HG03159 (cell line): Measurements from ENCODE around the gene TOX3.

Experiments
- ATAC-seq: cut with Tn5 transposase; IDR thresholded peaks from one replicate; pipeline ENCODE4 v1.9.1; 2021; ENCODE audit warnings: mild to moderate bottlenecking, moderate library complexity; ENCODE audit not compliant: unreplicated experiment

TOX3 gene

DNA sequence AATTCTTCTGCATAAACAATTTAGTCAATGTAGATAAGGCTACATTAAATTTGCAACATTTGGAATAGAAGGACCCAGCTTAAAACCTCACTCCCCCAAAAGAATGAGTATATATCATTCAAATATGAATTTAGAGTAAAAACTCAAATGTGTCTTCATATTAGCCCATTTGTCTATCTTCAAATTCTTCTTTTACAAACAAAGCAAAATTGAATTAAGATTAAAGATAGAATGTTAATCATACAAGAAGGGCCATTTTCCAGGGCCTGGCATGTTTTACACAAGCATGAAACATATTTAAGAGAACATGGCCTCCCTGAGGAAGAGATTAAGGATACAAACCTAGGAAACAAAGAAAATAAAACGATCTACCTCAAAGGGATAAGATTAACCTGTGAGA, 8.4 kb downstream of the TOX3 start:
- no peak for ATAC-seq

GRCh38 chr16:52537516-52537915, 9.4 kb downstream of the TOX3 start:
- ATAC-seq: no peak

DNA sequence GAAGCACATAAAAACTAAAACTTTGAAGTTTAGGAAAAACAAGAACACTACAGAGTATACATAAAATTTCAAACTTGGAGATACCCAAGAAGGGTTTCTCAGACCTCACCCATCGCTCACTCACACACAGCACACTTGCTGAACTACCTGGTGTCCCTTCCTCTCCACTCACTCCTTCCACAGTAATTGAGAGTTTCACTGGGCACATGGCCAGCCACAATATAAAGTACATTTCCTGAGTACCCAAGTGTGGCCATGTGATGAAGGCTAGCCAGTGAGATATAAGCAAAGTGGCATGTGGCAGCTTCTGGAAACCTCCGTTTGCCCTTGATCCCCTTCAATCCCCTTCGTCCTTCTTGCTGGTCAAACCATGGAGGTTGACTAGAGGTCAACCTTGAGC, 11.9 kb downstream of the TOX3 start:
- no peak for ATAC-seq

DNA sequence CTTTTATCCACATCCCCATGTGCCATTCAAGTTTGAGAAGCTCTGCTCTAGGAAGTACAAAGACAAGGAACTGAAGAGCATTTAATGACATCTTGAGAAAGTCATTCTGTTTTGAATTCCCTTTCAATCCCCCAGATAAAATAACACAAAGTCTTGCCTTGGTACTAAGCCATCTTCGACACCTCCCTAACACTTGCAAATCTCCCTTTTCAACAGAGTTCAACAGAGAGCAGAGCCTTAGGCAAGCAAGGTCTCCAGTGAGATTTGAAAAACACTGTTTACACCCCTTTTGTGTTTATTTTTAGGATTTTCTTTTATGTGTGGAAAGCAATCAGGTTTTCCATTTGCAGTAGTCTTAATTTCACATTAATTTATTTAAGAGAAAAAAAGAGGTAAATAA, 13.6 kb downstream of the TOX3 start:
- ATAC-seq: no peak

DNA sequence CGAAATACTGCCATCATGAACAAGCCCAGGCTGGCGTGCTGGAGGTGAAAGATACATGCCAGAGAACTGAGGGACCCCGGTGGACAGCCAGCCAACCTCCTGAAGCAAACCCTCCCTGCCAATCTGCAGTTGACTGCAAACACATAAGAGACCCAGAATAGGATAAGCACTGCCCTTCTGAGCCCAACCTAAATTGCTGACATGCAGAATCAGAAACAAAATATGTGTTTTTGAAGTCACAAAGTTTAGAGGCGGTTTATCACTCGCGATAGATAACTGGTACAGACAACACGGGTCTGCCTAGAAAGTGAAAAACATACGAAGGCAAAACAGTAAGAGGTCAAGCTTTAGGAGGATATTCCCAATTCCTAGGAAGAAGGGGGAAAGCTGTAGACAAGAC, 14.6 kb downstream of the TOX3 start:
- no peak for ATAC-seq

- ATAC-seq: no peak
These were observed 17.7 kb downstream of the TOX3 start for GRCh38 chr16:52529226-52529625.

DNA sequence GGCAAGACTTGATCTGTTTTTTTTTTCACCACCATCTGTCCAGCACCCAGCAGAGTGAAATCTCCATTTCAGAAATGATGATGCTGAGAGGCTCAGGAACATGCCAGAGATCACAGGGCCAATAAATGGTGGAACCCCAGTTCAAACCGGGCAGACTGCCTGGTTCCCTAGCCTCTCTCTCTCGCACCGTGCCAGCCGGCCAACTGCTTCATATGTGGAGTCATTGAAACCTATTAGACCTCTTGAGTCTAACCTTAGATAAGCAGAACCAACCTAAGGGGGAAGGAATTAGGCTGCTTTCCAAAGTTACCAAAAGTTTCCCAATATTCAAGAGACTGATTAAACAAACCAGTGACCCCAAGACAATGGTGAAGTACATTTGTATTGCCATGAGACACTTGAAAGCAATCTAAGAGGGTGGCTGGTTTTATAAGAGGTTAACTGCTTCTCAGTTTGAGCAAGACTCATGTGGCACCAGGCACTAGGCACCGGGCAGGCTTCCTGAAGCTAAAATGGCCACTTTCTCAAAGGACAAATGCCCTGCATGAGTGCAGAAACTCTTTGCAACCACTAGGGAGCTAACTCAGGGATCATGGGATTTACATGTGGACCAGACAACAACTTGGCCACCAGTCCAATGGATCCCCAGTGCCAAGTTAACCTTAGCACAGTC, 18.4 kb downstream of the TOX3 start:
- no peak for ATAC-seq

DNA sequence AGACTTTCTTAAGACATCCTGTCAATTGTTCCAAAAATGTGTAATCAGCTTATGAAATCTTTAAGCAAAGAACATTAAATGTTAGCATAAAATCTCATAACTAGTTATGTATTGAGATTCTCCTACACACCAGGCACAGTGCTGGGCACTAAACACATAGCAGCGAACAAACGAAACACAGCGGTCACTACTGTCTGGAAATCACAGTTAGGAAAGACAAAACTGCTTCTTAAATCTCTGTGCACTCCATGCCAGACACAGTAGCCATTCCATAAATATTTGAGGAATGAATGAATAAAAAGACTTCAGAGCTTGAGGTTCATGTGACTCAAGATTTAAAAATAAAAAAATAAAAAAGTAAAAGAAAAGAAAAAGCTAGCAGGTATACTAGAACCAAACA, 20.1 kb downstream of the TOX3 start:
- ATAC-seq: no peak

DNA sequence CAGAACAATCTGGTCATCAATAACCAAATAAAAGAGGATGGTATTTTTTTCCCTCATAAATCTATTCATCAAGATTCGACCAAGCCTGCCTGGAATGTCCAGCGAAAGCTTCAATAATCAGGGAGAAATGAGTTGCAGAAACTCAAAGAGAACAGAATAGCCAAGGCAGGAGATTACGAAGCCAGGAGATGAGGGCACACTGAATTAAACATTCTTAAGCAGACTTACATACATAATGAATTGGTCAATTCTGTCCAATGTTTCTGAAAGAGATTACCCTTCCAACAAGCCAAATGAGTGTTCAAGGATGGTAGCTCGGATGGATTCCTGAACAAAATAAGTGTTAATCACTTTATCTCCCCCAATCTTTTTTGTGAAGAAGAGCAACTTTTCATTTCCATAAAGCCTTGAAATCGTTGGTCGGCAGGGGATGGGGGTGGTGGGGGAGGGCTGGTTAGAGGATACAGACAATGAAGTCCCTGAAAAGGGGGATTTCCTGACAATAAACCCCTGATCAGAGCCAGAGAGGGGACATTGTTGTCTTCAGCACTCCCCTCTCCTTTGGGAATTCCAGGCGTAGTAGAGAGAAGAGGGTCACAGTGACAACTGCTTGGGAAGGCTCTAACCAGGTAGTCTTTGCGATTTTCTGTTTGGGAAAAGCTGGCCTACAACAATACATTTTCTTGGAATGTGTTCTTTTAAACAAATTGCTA, 20.7 kb downstream of the TOX3 start:
- no peak for ATAC-seq

DNA sequence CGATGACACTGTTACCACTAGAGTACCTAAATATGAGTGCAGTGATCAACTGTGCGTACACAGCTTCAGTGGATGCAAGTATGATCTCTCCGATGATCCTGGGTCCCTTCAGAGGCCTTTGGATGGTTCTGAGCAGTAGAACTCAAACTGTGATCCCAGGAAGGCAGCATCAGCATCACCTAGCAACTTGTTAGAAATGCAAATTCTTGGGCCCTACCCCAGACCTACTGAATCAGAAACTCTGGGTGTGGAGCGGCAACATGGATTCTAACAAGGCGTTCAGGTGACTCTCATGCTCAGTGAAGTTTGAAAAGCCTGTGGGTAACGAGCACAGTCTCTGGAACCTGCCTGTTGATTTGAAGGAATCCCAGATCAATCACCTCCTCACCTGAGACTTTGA, 25.4 kb downstream of the TOX3 start:
- ATAC-seq: no peak

- no peak for ATAC-seq
These were observed 28.1 kb downstream of the TOX3 start for GRCh38 chr16:52518884-52519283.

GRCh38 chr16:52515068-52515671, 31.8 kb downstream of the TOX3 start:
- ATAC-seq: no peak

DNA sequence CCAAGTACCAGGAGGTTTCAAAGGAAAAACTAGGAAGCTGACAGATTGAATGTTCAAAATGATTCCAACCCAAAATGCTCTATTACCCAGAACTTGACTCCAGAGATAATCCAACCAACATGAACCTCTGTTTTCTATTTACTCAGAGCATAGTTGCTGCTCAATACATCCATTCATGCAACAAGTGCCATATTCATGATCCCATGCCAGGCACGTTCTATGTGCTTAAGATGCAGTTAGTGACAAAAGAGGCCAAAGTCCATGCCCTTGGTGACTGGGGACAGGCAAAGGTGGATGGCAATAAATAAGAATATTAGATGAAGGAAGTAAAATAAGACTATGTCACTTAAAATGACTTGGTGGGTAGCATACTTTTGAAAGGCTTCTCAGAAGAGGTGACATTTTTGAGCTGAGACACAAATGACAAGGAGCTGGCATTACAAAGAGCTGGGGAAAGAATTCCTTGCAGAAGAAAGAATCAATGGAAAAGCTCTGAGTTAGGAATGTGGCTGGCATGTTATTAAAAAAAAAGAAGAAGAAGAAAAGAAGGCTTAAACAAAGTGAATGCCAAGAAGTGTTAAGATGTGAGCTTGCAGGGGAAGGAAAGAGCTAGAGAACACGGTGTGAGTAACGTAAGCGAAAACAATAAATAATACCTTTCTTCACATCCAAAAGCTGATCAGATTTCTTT, 34.5 kb downstream of the TOX3 start:
- ATAC-seq: no peak

GRCh38 chr16:52501746-52502145, 45.2 kb downstream of the TOX3 start:
- no peak for ATAC-seq

GRCh38 chr16:52500963-52501362, 46.0 kb downstream of the TOX3 start:
- no peak for ATAC-seq

- ATAC-seq: no peak
These were observed 47.9 kb downstream of the TOX3 start for GRCh38 chr16:52499060-52499440.

GRCh38 chr16:52498328-52499059, 48.4 kb downstream of the TOX3 start:
- ATAC-seq: no peak

- no peak for ATAC-seq
These were observed 49.7 kb downstream of the TOX3 start for GRCh38 chr16:52497067-52497816.

GRCh38 chr16:52496051-52496876, 50.7 kb downstream of the TOX3 start:
- no peak for ATAC-seq

GRCh38 chr16:52494621-52495020, 52.3 kb downstream of the TOX3 start:
- ATAC-seq: no peak
